Amniotic epithelial cell (primary cell): ENCODE data around the gene USP13.
A peak's percentile ranks its signal among the peaks of the same experiment; 100 is the strongest.

Source experiments
- DNase-seq: peaks from one replicate; pipeline ENCODE4 v3.0.0-alpha.2; 2010; ENCODE audit warnings: low read depth

USP13 gene

GRCh38 chr3:179734497-179735281 lies 81.8 kb downstream of the USP13 start:
- DNase-seq, result no peak

- DNase-seq, result no peak
Measured at GRCh38 chr3:179735321-179735720, 82.5 kb downstream of the USP13 start.

GRCh38 chr3:179738998-179739397 lies 86.2 kb downstream of the USP13 start:
- no peak for DNase-seq

- DNase-seq, result no peak
Measured at GRCh38 chr3:179739816-179740594, 87.2 kb downstream of the USP13 start.

GRCh38 chr3:179743913-179744312 lies 91.1 kb downstream of the USP13 start:
- no peak for DNase-seq

- no peak for DNase-seq
Measured at GRCh38 chr3:179744667-179745066, 91.8 kb downstream of the USP13 start.

GRCh38 chr3:179745079-179745478 lies 92.2 kb downstream of the USP13 start:
- no peak for DNase-seq

GRCh38 chr3:179745716-179746115 lies 92.9 kb downstream of the USP13 start:
- no peak for DNase-seq

GRCh38 chr3:179750720-179751328 lies 98.0 kb downstream of the USP13 start:
- DNase-seq, result peak; percentile 27

- DNase-seq, result peak; percentile 86
Measured at GRCh38 chr3:179760944-179761343, 108.1 kb downstream of the USP13 start.

GRCh38 chr3:179765396-179765795 lies 112.6 kb downstream of the USP13 start:
- DNase-seq, result no peak

GRCh38 chr3:179766416-179767133 lies 113.7 kb downstream of the USP13 start:
- no peak for DNase-seq

- peak; percentile 59 for DNase-seq
Measured at GRCh38 chr3:179768080-179768479, 115.2 kb downstream of the USP13 start.

GRCh38 chr3:179769411-179770247 lies 116.8 kb downstream of the USP13 start:
- DNase-seq, result no peak

GRCh38 chr3:179771797-179772196 lies 119.0 kb downstream of the USP13 start:
- DNase-seq, result no peak

GRCh38 chr3:179772297-179772696 lies 119.5 kb downstream of the USP13 start:
- no peak for DNase-seq

GRCh38 chr3:179775416-179776122 lies 122.7 kb downstream of the USP13 start:
- DNase-seq, result no peak

- peak; percentile 83 for DNase-seq
Measured at GRCh38 chr3:179782841-179783240, 130.0 kb downstream of the USP13 start.

- DNase-seq, result no peak
Measured at GRCh38 chr3:179788996-179789395, 136.2 kb downstream of the USP13 start.

GRCh38 chr3:179791793-179792192 lies 139.0 kb downstream of the USP13 start:
- DNase-seq, result no peak

- DNase-seq, result no peak
Measured at GRCh38 chr3:179794355-179794754, 141.5 kb downstream of the USP13 start.
